BJ (cell line): ENCODE data around the gene AURKAIP1. TPM values are rescaled to one million over a fixed set of nuclear protein-coding genes. Genes with fewer than 3 reads are reported as not detected.

Source experiments
- CTCF ChIA-PET: fragments of 350-600 bp; formaldehyde crosslinking; extraction: SDS; loops from one replicate; lab custom pipeline; 2021; ENCODE audit warnings: antibody characterized with exemption, inconsistent platforms; lab: Yijun Ruan, JAX
- POLR2A ChIA-PET: fragments of 300-600 bp; sonication (Branson Sonifier 250); formaldehyde crosslinking; extraction: SDS; loops from one replicate; lab custom pipeline; 2021; ENCODE audit warnings: antibody characterized with exemption; lab: Charles Lee
- DNase-seq: peaks from one replicate; pipeline ENCODE4 v3.0.0-alpha.2; 2011; ENCODE audit warnings: low read depth
- H3K27me3 ChIP-seq: 2 replicates; pipeline ENCODE4 v1.6.0; 2011; ENCODE audit warnings: low read length; ENCODE audit not compliant: control insufficient read depth, insufficient read depth
- H3K36me3 ChIP-seq: 2 replicates; pipeline ENCODE4 v1.5.1; 2011; ENCODE audit warnings: low read length; ENCODE audit not compliant: control insufficient read depth, insufficient read depth
- H3K4me3 ChIP-seq: 2 replicates; pipeline ENCODE4 v1.5.1; 2011; ENCODE audit warnings: low read depth, mild to moderate bottlenecking, control low read depth, low read length
- CTCF ChIP-seq: IDR thresholded peaks from 2 replicates; pipeline ENCODE4 v1.5.1; 2011; ENCODE audit warnings: low read depth, mild to moderate bottlenecking, control low read depth, inconsistent platforms, low read length, moderate library complexity; ENCODE audit not compliant: insufficient read depth
- polyA plus RNA-seq: library from polyadenylated mRNA; depleted of rRNA; stranded (reverse); fragments of >200 nt; gene quantifications from 2 replicates; pipeline ENCODE4 v1.2.3, GENCODE V29; 2011; rRNA removed

The AURKAIP1 gene
- polyA plus RNA-seq, 1 experiment: 97.8 TPM

GRCh38 chr1:1324084-1324523 lies 50.9 kb downstream of the AURKAIP1 start:
- Histone ChIP-seq H3K36me3 (peaks cover 28% of the 10 kb centered on the region), H3K27me3 (no peaks in the 10 kb centered on the region), H3K4me3 (peak overlapping the region; percentile 98)
- DNase-seq: no peak
- TF ChIP-seq CTCF: no peak
- ChIA-PET CTCF (no interaction called here), POLR2A (no interaction called here)

Other genes with a start within 250 kb of the AURKAIP1 start
- not detected in 2 replicates for gene TTLL10, start 201.3 kb downstream of the AURKAIP1 start, polyA plus RNA-seq
- gene TNFRSF18, start 168.6 kb downstream of the AURKAIP1 start, polyA plus RNA-seq: 0.40 TPM in 1 of 2 replicates, not detected in the other
- gene TNFRSF4, start 161.1 kb downstream of the AURKAIP1 start, polyA plus RNA-seq: not detected in 2 replicates
- gene SDF4, start 143.2 kb downstream of the AURKAIP1 start, polyA plus RNA-seq: 119 and 188 TPM in 2 replicates
- gene B3GALT6, start 143.0 kb downstream of the AURKAIP1 start, polyA plus RNA-seq: 16.9 and 20.9 TPM in 2 replicates
- 0.42 and 0.43 TPM in 2 replicates for gene C1QTNF12, start 128.5 kb downstream of the AURKAIP1 start, polyA plus RNA-seq
- gene UBE2J2, start 101.4 kb downstream of the AURKAIP1 start, polyA plus RNA-seq: 20.5 and 25.7 TPM in 2 replicates
- gene SCNN1D, start 94.8 kb downstream of the AURKAIP1 start, polyA plus RNA-seq: 1.1 and 1.9 TPM in 2 replicates
- 19.5 and 33.9 TPM in 2 replicates for gene ACAP3, start 67.3 kb downstream of the AURKAIP1 start, polyA plus RNA-seq
- 11.9 and 18.2 TPM in 2 replicates for gene PUSL1, start 66.6 kb downstream of the AURKAIP1 start, polyA plus RNA-seq
- 52.0 and 95.8 TPM in 2 replicates for gene INTS11, start 50.5 kb downstream of the AURKAIP1 start, polyA plus RNA-seq
- 11.1 and 14.2 TPM in 2 replicates for gene CPTP, start 50.4 kb downstream of the AURKAIP1 start, polyA plus RNA-seq
- gene TAS1R3, start 43.9 kb downstream of the AURKAIP1 start, polyA plus RNA-seq: 0.06 and 0.11 TPM in 2 replicates
- 16.2 and 23.6 TPM in 2 replicates for gene DVL1, start 25.8 kb downstream of the AURKAIP1 start, polyA plus RNA-seq
- 427 and 702 TPM in 2 replicates for gene MXRA8, start 16.7 kb downstream of the AURKAIP1 start, polyA plus RNA-seq
- gene CCNL2, start 24.1 kb upstream of the AURKAIP1 start, polyA plus RNA-seq: 142 and 175 TPM in 2 replicates
- 84.8 and 121 TPM in 2 replicates for gene MRPL20, start 32.1 kb upstream of the AURKAIP1 start, polyA plus RNA-seq
- 0.31 and 0.43 TPM in 2 replicates for gene ANKRD65, start 46.1 kb upstream of the AURKAIP1 start, polyA plus RNA-seq
- gene VWA1, start 60.5 kb upstream of the AURKAIP1 start, polyA plus RNA-seq: 1.7 and 2.0 TPM in 2 replicates
- gene ATAD3C, start 74.5 kb upstream of the AURKAIP1 start, polyA plus RNA-seq: 0.06 and 0.20 TPM in 2 replicates
- 9.5 and 12.5 TPM in 2 replicates for gene ATAD3B, start 96.6 kb upstream of the AURKAIP1 start, polyA plus RNA-seq
- gene ATAD3A, start 137.0 kb upstream of the AURKAIP1 start, polyA plus RNA-seq: 12.5 and 19.7 TPM in 2 replicates
- 5.5 and 8.7 TPM in 2 replicates for gene TMEM240, start 165.4 kb upstream of the AURKAIP1 start, polyA plus RNA-seq
- 101 and 121 TPM in 2 replicates for gene SSU72, start 199.7 kb upstream of the AURKAIP1 start, polyA plus RNA-seq
- 2.7 and 4.4 TPM in 2 replicates for gene FNDC10, start 224.9 kb upstream of the AURKAIP1 start, polyA plus RNA-seq
- 14.8 and 23.1 TPM in 2 replicates for gene MIB2, start 240.3 kb upstream of the AURKAIP1 start, polyA plus RNA-seq